OCI-LY7 (cell line): ENCODE data around the gene MGA. TPM values are rescaled to one million over a fixed set of nuclear protein-coding genes. Genes with fewer than 3 reads are reported as not detected.

Source experiments
- BruUV-seq: library from RNA; stranded (reverse); fragments of 400-500 nt; replicated peaks from 2 replicates; lab custom pipeline; 2021; lab: Mats Ljungman, UMichigan
- CTCF ChIA-PET: fragments of 300-600 bp; sonication (Branson Sonifier 250); formaldehyde crosslinking; loops from one replicate; lab custom pipeline; 2022; ENCODE audit warnings: antibody characterized with exemption; ENCODE audit not compliant: unreplicated experiment; lab: Charles Lee
- POLR2A ChIA-PET: fragments of 300-600 bp; sonication (Branson Sonifier 250); formaldehyde crosslinking; loops from one replicate; lab custom pipeline; 2022; ENCODE audit warnings: antibody characterized with exemption; lab: Charles Lee
- DNase-seq: peaks from one replicate; pipeline ENCODE4 v3.0.0-alpha.2; 2015; ENCODE audit warnings: low spot score
- H2AFZ ChIP-seq: fragments of 200-600 bp; sonication (generic), shearing (Covaris generic); 2 replicates; pipeline ENCODE4 v1.6.1; 2014; ENCODE audit warnings: mild to moderate bottlenecking, antibody characterized with exemption, low read length, moderate library complexity
- H3K27ac ChIP-seq: fragments of 200-600 bp; sonication (generic); 2 replicates; pipeline ENCODE4 v1.5.1; 2014; ENCODE audit warnings: mixed run types, low read depth, mild to moderate bottlenecking, moderate library complexity, low read length, inconsistent platforms; ENCODE audit not compliant: poor library complexity, severe bottlenecking
- H3K36me3 ChIP-seq: fragments of 200-600 bp; sonication (generic); 2 replicates; pipeline ENCODE4 v1.6.1; 2014; ENCODE audit warnings: mild to moderate bottlenecking, antibody characterized with exemption, low read length, moderate library complexity, mixed read lengths; ENCODE audit not compliant: insufficient read depth
- H3K4me1 ChIP-seq: fragments of 200-600 bp; sonication (generic); 2 replicates; pipeline ENCODE4 v1.5.1; 2014; ENCODE audit warnings: mild to moderate bottlenecking, low read length; ENCODE audit not compliant: insufficient read depth, poor library complexity, severe bottlenecking
- H3K4me2 ChIP-seq: fragments of 200-600 bp; sonication (generic); 2 replicates; pipeline ENCODE4 v1.6.1; 2014; ENCODE audit warnings: mild to moderate bottlenecking, low read length
- H3K4me3 ChIP-seq: fragments of 200-600 bp; sonication (generic); 2 replicates; pipeline ENCODE4 v1.5.1; 2014; ENCODE audit warnings: mild to moderate bottlenecking, low read depth, low read length; ENCODE audit not compliant: poor library complexity, severe bottlenecking
- H3K79me2 ChIP-seq: fragments of 200-600 bp; sonication (generic); 2 replicates; pipeline ENCODE4 v1.6.1; 2016; ENCODE audit warnings: low read depth, mild to moderate bottlenecking, low read length, moderate library complexity, mixed read lengths; ENCODE audit not compliant: insufficient read depth
- H3K9me2 ChIP-seq: fragments of 200-600 bp; sonication (generic); 2 replicates; pipeline ENCODE4 v1.6.1; 2016; ENCODE audit warnings: mild to moderate bottlenecking, low read length, mixed read lengths; ENCODE audit not compliant: insufficient read depth
- H3K9me3 ChIP-seq: fragments of 200-600 bp; sonication (generic); 2 replicates; pipeline ENCODE4 v1.6.1; 2014; ENCODE audit warnings: mild to moderate bottlenecking, mixed run types, low read length, mixed read lengths
- H4K20me1 ChIP-seq: fragments of 200-600 bp; sonication (generic); 2 replicates; pipeline ENCODE4 v1.6.1; 2014; ENCODE audit warnings: mild to moderate bottlenecking, antibody characterized with exemption, low read length, moderate library complexity, mixed read lengths; ENCODE audit not compliant: insufficient read depth
- EZH2phosphoT487 ChIP-seq: fragments of 200-600 bp; sonication (generic); IDR thresholded peaks from 2 replicates; pipeline ENCODE4 v1.6.1; 2018; ENCODE audit warnings: low read depth, borderline replicate concordance, mild to moderate bottlenecking, mixed run types, antibody characterized with exemption, low read length, moderate library complexity, mixed read lengths
- intact Hi-C: fragments of 100-400 bp; cut with micrococcal nuclease; formaldehyde crosslinking; loops from one replicate; pipeline ENCODE4 v1.10.0; 2022; ENCODE audit not compliant: unreplicated experiment
- total RNA-seq, 2 experiments: library from RNA; depleted of rRNA in 1 of 2; stranded (reverse); fragments of >200 nt in 1 of 2; shearing (Covaris generic) in 1 of 2; gene quantifications; 2 replicates each; pipeline ENCODE4 v1.2.3, GENCODE V29; 2014 to 2022
- TF ChIP-seq, protein P1 (sequence below): fragments of 200-600 bp; sonication (generic); conservative IDR thresholded peaks from 2 replicates; pipeline ENCODE4 v1.5.1; 2014; ENCODE audit warnings: mild to moderate bottlenecking, antibody characterized with exemption, low read length, moderate library complexity, mixed read lengths

The MGA gene
- total RNA-seq, 2 experiments from 2014 or later, result 48.8 to 59.1 TPM

DNA sequence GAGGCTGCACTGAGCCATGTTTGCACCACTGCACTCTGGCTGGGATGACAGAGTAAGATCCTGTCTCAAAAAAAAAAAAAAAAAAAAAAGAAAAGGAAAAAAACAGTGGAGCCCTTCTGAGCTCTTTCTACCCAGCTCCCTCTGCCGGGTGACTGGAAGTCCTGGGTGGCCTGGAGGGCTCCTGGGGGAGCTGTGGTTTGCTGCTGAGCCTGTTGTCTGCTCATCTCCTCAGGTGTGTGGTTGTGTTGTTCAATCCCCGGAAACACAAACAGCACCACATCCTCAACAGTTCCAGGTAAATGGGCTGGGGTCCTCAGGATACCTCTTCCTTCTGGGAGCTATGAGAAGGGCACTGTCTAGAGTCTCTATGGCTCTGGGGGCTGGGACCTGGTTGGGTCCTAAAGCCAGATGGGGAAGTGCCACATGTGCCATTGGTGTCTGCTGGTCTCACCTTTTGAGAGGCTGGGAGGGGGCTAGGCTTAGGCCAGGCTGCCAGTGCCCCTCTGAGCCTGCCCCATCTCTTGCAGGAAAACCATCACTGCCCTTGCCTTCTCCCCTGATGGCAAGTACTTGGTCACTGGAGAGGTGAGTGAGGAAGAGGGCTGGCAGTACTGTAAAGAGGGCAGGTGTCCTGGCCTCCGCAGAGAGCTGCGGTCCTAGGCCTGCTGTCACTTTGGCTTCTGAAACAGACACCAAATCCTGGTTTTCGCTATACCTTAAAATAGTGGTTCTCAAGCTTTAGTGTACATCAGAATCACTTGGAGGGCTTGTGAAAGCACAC is 150.6 kb downstream of the MGA start:
- no peaks in the 10 kb centered on the region for H3K36me3 ChIP-seq
- POLR2A ChIA-PET, result interaction anchor here (0.6 to 2.4 kb wide), 4 partner anchors 37 to 207 kb away, joined by 3 to 22 read pairs (median 3); partner anchors contain the start of gene MAPKBP1
- no peaks in the 10 kb centered on the region for H4K20me1 ChIP-seq
- no peak overlapping the region for H3K4me3 ChIP-seq
- H3K9me2 ChIP-seq, result no peaks in the 10 kb centered on the region
- H2AFZ ChIP-seq, result no peak overlapping the region
- no peak overlapping the region for H3K27ac ChIP-seq
- no TSS peak for BruUV-seq
- CTCF ChIA-PET, result interaction anchor here (0.6 to 5.2 kb wide), 4 partner anchors 32 to 208 kb away, joined by 3 to 67 read pairs (median 3); partner anchors contain the start of gene MAPKBP1
- H3K9me3 ChIP-seq, result no peaks in the 10 kb centered on the region
- no peak for TF ChIP-seq EZH2phosphoT487
- TF ChIP-seq, protein P1, sequence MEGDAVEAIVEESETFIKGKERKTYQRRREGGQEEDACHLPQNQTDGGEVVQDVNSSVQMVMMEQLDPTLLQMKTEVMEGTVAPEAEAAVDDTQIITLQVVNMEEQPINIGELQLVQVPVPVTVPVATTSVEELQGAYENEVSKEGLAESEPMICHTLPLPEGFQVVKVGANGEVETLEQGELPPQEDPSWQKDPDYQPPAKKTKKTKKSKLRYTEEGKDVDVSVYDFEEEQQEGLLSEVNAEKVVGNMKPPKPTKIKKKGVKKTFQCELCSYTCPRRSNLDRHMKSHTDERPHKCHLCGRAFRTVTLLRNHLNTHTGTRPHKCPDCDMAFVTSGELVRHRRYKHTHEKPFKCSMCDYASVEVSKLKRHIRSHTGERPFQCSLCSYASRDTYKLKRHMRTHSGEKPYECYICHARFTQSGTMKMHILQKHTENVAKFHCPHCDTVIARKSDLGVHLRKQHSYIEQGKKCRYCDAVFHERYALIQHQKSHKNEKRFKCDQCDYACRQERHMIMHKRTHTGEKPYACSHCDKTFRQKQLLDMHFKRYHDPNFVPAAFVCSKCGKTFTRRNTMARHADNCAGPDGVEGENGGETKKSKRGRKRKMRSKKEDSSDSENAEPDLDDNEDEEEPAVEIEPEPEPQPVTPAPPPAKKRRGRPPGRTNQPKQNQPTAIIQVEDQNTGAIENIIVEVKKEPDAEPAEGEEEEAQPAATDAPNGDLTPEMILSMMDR, result no peak
- no peaks in the 10 kb centered on the region for H3K79me2 ChIP-seq
- DNase-seq, result peak; percentile 32
- intact Hi-C loops, result loop anchor here (1.0 to 5.0 kb wide), 8 partner anchors 37 to 344 kb away; partner anchors contain the start of genes MAPKBP1 and MGA
- H3K4me2 ChIP-seq, result no peak overlapping the region
- H3K4me1 ChIP-seq, result peaks cover 16% of the 10 kb centered on the region

DNA sequence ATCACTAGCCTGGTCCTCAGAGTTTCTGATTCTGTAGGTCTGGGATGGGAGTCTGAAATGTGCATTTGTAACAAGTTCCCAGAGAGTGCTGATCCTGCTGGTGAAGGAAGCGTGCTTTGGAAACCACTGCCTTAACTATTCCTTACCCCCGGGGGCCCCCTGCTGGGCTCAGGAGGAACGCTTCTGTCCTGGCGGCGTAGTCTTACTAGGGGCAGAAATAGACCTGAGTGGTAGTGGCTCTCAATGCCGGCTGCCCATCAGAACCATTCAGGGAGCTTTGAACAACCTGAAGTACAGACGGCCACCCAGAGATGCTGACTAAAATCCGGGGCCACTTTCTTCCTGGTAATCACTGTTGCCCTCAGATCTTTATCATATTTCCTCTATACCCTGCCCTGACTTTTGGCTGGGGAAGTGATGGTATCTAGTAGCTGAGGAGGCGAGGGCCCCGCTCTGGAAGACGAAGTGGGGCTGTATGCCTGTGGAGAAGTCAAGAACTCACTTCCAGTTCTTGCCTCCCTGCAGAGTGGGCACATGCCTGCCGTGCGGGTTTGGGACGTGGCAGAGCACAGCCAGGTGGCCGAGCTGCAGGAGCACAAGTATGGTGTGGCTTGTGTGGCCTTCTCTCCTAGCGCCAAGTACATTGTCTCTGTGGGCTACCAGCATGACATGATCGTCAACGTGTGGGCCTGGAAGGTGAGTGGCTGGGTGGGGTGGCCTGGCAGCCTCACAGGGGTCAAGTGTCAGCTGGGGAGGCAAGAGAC is 151.4 kb downstream of the MGA start:
- H3K4me2 ChIP-seq, result no peak overlapping the region
- no peaks in the 10 kb centered on the region for H3K9me2 ChIP-seq
- CTCF ChIA-PET, result interaction anchor here (0.6 to 5.2 kb wide), 2 partner anchors 38 to 251 kb away, joined by 3 to 67 read pairs; partner anchors contain the start of gene MAPKBP1
- no TSS peak for BruUV-seq
- no peak overlapping the region for H3K27ac ChIP-seq
- intact Hi-C loops, result loop anchor here (1.0 to 5.0 kb wide), 8 partner anchors 37 to 344 kb away; partner anchors contain the start of genes MAPKBP1 and MGA
- DNase-seq, result peak; percentile 82
- peaks cover 16% of the 10 kb centered on the region for H3K4me1 ChIP-seq
- POLR2A ChIA-PET, result interaction anchor here (1.3 kb wide), 1 partner anchor 38 kb away, joined by 8 read pairs; the partner anchor contains the start of gene MAPKBP1
- no peaks in the 10 kb centered on the region for H4K20me1 ChIP-seq
- H3K79me2 ChIP-seq, result no peaks in the 10 kb centered on the region
- TF ChIP-seq, protein P1, result peak; percentile 97
- no peak for TF ChIP-seq EZH2phosphoT487
- H3K9me3 ChIP-seq, result no peaks in the 10 kb centered on the region
- H2AFZ ChIP-seq, result no peak overlapping the region
- H3K4me3 ChIP-seq, result no peak overlapping the region
- no peaks in the 10 kb centered on the region for H3K36me3 ChIP-seq
